Pancreas (tissue), 10 donors: ENCODE measurements around the gene GJC2. TPM values are rescaled to one million over a fixed set of nuclear protein-coding genes. Genes with fewer than 3 reads are reported as not detected.
"Not testable (repeated sequence)": the region's sequence is repeated elsewhere in the genome, so short reads cannot be mapped to it uniquely, and the experiment has no call there.

Experiments
- ATAC-seq, 4 donors: fragments of 200-7000 bp; cut with Tn5 transposase; one replicate each; pipeline versions ENCODE4 v1.8.0 to v1.9.1; 2020; ENCODE audit warnings: mild to moderate bottlenecking in 4 of 4, moderate library complexity in 4 of 4
- DNase-seq, 6 donors: peaks; one replicate each; pipeline ENCODE4 v3.0.0-alpha.2; 2020
- FAIRE-seq: peaks from 2 replicates; lab custom pipeline; 2012; peaks lifted over from hg19 to GRCh38; lab: Jason Lieb, UNC
- H3K27ac ChIP-seq, 4 donors: fragments of 200-600 bp; sonication (generic); 1 replicate in 3 of 4; 2 replicates in 1 of 4; pipeline versions ENCODE4 v1.5.0 to v1.8.0; 2020
- H3K27me3 ChIP-seq, 4 donors: fragments of 200-600 bp; one replicate each; pipeline ENCODE4 v1.8.0; 2021
- H3K36me3 ChIP-seq, 3 donors: fragments of 200-600 bp; sonication (generic) in 1 of 3; one replicate each; pipeline versions ENCODE4 v1.5.0 to v1.8.0; 2020 to 2021
- H3K4me1 ChIP-seq, 3 donors: fragments of 200-600 bp; one replicate each; pipeline ENCODE4 v1.8.0; 2021
- H3K4me3 ChIP-seq, 4 donors: fragments of 200-600 bp; sonication (generic) in 2 of 4; one replicate each; pipeline versions ENCODE4 v1.5.0 to v1.8.0; 2020 to 2021
- H3K9me3 ChIP-seq, 4 donors: fragments of 200-600 bp; one replicate each; pipeline ENCODE4 v1.8.0; 2021
- WGBS, 2 donors: extraction: QIAGEN DNeasy Blood & Tissue Kit; methylation state at CpG; one replicate each; pipeline ENCODE4 v1.1.7; 2013; 5-methylcytosine and 5-hydroxymethylcytosine counted together
- intact Hi-C, 3 donors: fragments of 100-400 bp; cut with DNase I; formaldehyde crosslinking; loops; one replicate each; pipeline versions ENCODE4 v1.11.1 to v1.14.2; 2022
- polyA plus RNA-seq, 2 donors: library from polyadenylated mRNA; stranded (reverse); fragments of 200-250 nt; gene quantifications; one replicate each; pipeline ENCODE4 v1.2.3, GENCODE V29; 2013
- total RNA-seq, 6 donors: library from RNA; stranded (reverse); fragmentation: NEBNext Ultra II Directional in 4 of 6; extraction: Animal tissue kit (Norgen Biotek cat#: 25700) in 4 of 6; gene quantifications; one replicate each; pipeline versions ENCODE4 v1.2.1 to v1.2.4, GENCODE V29; 2021 to 2023
- TF ChIP-seq, protein P1 (sequence below), 4 donors: fragments of 200-600 bp; sonication (generic) in 3 of 4; IDR thresholded peaks; one replicate each; pipeline versions ENCODE4 v1.5.0 to v1.8.0; 2021; ENCODE audit warnings: antibody characterized with exemption in 4 of 4
- donor health status: healthy with polysubstance abuse.
- donor health status: DM: no; HTN: no; CAD: no; lungs with moderate emphysema.
- donor health status: DM: no; HTN: no; CAD: no.
- donor health status: control.
- donor health status: control.
- donor health status: Bipolar disorder and iron deficiency.
- donor health status: DM: yes; HTN: yes; CAD: no.
- donor health status: DM: no; HTN: no; CAD: no.
- donor health status: DM: no; HTN: no; CAD: no.
- donor health status: DM: yes; HTN: yes; CAD: no.

GJC2 gene
- total and polyA plus RNA-seq, 8 donors, result 0.08 to 0.80 (median 0.45) TPM

DNA sequence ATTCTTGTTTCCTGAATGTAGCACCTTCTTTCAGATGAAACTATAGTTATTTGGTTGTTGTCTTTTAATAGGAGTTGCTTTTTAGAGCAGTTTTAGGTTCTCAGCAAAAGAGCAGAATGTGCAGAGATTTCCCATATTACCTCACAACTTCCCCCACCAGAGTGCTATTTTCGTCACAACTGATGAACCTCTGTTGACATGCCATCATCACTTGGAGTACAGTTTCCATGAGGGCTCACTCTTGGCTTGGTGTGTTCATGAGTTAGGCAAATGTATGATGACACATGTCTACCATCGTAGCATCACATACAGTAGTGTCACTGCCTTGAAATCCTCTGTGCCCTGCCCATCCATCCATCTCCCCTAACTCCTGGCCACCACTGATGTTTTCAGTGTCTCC, 19.6 kb downstream of the GJC2 start:
- Histone ChIP-seq H3K9me3 (no peaks in the 10 kb centered on the region), H3K4me1 (no peaks in the 10 kb centered on the region), H3K27ac (no peak overlapping the region), H3K36me3 (no peaks in the 10 kb centered on the region), H3K4me3 (no peak overlapping the region), H3K27me3 (no peaks in the 10 kb centered on the region)
- 83 to 90% methylated on average over 2 of the region's 2 CpGs for WGBS, 2 donors
- ATAC-seq, result no peak
- intact Hi-C loops, result no loop called here
- no peak for FAIRE-seq
- DNase-seq, result no peak
- TF ChIP-seq, protein P1, sequence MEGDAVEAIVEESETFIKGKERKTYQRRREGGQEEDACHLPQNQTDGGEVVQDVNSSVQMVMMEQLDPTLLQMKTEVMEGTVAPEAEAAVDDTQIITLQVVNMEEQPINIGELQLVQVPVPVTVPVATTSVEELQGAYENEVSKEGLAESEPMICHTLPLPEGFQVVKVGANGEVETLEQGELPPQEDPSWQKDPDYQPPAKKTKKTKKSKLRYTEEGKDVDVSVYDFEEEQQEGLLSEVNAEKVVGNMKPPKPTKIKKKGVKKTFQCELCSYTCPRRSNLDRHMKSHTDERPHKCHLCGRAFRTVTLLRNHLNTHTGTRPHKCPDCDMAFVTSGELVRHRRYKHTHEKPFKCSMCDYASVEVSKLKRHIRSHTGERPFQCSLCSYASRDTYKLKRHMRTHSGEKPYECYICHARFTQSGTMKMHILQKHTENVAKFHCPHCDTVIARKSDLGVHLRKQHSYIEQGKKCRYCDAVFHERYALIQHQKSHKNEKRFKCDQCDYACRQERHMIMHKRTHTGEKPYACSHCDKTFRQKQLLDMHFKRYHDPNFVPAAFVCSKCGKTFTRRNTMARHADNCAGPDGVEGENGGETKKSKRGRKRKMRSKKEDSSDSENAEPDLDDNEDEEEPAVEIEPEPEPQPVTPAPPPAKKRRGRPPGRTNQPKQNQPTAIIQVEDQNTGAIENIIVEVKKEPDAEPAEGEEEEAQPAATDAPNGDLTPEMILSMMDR (IDR thresholded peaks at IDR 0.05), result no peak

DNA sequence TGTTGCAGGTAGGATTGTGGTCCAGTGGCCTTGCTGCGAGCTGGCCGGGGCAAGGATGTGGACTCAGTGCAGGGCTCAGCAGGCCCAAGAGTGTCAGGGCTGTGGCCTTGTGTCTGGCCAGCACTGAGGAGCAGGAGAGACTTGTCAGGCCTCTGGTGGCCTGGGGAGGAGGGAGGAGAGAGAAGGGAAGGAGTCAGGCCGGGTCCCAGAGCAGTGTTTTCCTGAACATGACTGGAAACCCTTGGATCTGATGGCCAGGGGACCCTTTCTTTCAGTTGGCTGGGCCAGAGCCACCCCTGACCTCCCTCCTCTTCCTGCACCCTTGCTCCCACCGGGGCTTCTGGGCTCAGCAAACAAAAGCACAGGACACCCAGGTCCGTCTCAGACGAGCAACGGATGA, 20.9 kb downstream of the GJC2 start:
- TF ChIP-seq, protein P1 (IDR thresholded peaks at IDR 0.05), result no peak
- no peak for FAIRE-seq

DNA sequence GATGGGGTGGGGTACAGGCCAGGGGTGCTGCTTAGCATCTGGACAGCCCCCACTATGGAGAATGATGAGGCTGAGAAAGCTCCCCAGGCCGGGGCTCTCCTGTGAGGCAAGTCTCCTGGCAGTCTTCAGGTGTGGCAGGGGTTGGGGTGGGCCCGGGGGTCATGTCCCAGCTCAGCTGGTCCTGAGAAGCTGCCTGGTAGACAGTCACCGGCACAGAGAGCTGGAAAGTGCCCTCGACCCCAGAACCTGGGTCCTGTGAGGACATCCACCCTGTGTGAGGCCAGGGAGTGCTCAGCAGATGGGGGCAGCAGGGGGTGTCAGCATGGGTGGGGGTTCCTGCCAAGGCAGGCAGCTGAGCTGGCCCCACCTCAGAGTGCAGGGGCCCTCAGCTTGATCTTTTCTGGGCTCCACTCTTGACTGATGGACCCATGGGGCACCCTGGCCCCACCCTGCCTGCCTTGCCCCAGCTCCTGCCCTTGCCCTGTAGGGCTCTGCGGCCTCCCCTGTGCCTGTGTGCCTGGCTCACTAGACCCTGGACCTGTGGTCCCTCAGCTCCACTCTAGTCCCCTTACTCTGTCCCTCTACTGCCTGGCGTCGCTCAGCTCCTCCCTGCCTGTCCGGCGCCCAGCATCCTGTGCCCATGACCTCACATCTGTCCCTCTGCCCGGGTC, 21.6 kb downstream of the GJC2 start:
- Histone ChIP-seq H3K36me3 (peaks cover 0 to 4% (median 0%) of the 10 kb centered on the region in 3 donors), H3K4me1 (no peaks in the 10 kb centered on the region), H3K9me3 (no peaks in the 10 kb centered on the region), H3K4me3 (no peak overlapping the region), H3K27ac (no peak overlapping the region), H3K27me3 (no peaks in the 10 kb centered on the region)
- intact Hi-C loops, result no loop called here
- TF ChIP-seq, protein P1 (IDR thresholded peaks at IDR 0.05), result no peak
- ATAC-seq, result no peak
- WGBS, 2 donors, result 77 to 81% methylated on average over 10 of the region's 10 CpGs
- no peak for FAIRE-seq
- DNase-seq, result peak in 3 of 6 donors; percentile 10 to 61 (median 12)

More for the DNA sequence above, 20.9 kb downstream of the GJC2 start:
- Histone ChIP-seq H3K36me3 (peaks cover 0 to 4% (median 0%) of the 10 kb centered on the region in 3 donors), H3K27ac (no peak overlapping the region), H3K4me1 (no peaks in the 10 kb centered on the region), H3K27me3 (no peaks in the 10 kb centered on the region), H3K9me3 (no peaks in the 10 kb centered on the region), H3K4me3 (no peak overlapping the region)
- intact Hi-C loops, result no loop called here
- 83 to 92% methylated on average over 7 of the region's 7 CpGs for WGBS, 2 donors
- peak in 1 of 6 donors; percentile 38 for DNase-seq
- no peak for ATAC-seq

DNA sequence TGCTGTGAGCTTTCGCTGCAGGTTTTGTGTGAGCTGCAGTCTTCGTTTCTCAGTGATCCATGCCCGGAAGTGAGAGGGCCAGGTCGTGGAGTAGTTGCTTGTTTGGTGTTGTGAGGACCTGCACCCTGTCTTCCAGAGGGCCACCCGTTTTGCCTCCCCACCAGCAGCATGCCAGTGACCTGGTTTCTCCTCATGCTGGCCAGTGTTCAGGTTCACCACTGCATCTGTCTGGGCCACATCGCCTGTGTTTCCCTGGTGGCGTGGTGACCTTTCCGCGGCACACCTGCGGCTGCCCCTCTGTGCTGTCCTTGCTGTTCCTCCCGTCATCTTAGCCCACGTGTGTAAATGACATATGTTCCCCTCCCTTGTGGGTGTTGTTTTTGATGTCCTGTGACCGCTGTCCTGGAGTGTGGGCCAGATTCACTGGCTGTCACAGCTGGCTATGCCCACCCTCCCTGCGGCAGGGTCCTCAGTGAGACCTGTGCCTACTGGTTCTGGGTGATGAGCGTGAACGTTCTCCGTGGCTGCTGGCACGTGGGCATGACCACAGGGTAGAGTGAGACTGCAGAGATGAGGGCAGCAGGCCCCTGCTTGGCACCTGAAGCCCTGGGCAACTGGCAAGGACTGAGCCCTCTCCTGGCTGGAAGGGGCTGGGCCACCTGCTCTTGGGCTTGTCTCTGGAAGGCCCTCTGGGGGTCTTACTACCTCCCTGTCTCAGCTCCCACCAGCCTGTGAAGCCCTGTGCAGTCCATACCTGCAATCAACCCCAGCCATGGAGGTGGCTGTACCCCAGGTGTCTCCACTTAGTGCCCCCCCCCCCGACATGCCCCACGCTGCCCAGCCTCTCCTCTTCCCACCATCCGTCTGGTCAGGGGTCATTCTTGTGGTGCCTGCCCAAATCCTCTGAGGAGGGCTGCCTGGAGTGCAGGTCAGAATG, 23.1 kb downstream of the GJC2 start:
- Histone ChIP-seq H3K4me1 (no peaks in the 10 kb centered on the region), H3K27ac (no peak overlapping the region), H3K4me3 (no peak overlapping the region), H3K27me3 (no peaks in the 10 kb centered on the region), H3K36me3 (peaks cover 0 to 4% (median 0%) of the 10 kb centered on the region in 3 donors), H3K9me3 (no peaks in the 10 kb centered on the region)
- WGBS, 2 donors, result 80 to 83% methylated on average over 21 of the region's 21 CpGs
- no peak for FAIRE-seq
- DNase-seq, result peak in 1 of 6 donors; percentile 49
- no peak for ATAC-seq
- intact Hi-C loops, result no loop called here
- TF ChIP-seq, protein P1 (IDR thresholded peaks at IDR 0.05), result no peak

DNA sequence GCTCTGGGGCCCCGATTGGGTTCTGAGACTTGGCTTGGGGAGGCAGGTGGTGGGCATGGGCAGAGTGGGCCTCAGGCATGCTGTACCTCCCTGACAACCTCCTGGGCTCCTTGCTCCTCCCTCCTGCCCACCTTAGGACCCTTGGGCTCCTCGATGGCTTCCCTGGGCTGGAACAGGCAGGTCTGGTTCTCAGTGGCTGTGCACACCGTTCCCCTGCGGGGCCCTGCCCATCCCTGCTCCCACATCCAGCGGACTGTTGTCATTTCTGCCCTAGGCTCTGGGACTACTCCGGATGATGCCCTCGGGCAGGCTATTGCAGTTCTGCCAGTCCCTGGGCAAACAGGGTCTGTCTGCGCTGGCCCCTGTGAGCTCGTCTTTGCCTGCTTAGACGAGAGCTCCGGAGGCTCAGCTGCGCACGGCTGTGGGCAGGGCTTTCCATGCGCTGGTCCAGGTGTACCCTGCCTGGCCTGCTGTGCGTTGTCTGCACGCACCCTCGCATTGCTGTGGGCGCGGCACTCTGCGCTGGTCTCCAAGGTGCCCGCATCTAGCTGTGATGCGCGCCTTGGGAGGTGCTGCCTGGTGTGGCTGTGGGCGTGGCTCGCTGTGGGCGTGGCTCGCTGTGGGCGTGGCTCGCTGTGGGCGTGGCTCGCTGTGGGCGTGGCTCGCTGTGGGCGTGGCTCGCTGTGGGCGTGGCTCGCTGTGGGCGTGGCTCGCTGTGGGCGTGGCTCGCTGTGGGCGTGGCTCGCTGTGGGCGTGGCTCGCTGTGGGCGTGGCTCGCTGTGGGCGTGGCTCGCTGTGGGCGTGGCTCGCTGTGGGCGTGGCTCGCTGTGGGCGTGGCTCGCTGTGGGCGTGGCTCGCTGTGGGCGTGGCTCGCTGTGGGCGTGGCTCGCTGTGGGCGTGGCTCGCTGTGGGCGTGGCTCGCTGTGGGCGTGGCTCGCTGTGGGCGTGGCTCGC, 24.1 kb downstream of the GJC2 start:
- FAIRE-seq, H3K27ac ChIP-seq, H3K4me3 ChIP-seq, H3K4me1 ChIP-seq, H3K9me3 ChIP-seq, intact Hi-C loops, H3K27me3 ChIP-seq, H3K36me3 ChIP-seq: not testable (repeated sequence)
- WGBS, 2 donors, result 60 to 79% methylated on average over 26 to 37 of the region's 69 CpGs
- ATAC-seq, result peak; percentile 7 to 31 (median 26)
- peak in 3 of 6 donors; percentile 17 to 70 (median 55) for DNase-seq
